Keratinocyte (primary cell): Measurements from ENCODE around the gene RAMACL. TPM values are rescaled to one million over a fixed set of nuclear protein-coding genes. Genes with fewer than 3 reads are reported as not detected.
A peak's percentile ranks its signal among the peaks of the same experiment; 100 is the strongest.

Experiments
- DNase-seq: peaks from one replicate; pipeline ENCODE4 v3.0.0-alpha.2; 2011; ENCODE audit warnings: low read depth, missing footprints, low spot score
- FAIRE-seq: peaks from 2 replicates; lab custom pipeline; 2011; peaks lifted over from hg19 to GRCh38; lab: Jason Lieb, UNC
- H2AFZ ChIP-seq: 2 replicates; pipeline ENCODE4 v1.6.0; 2012; ENCODE audit warnings: low read length, control low read depth, inconsistent platforms; ENCODE audit not compliant: control insufficient read depth
- H3K27ac ChIP-seq: 2 replicates; pipeline ENCODE4 v1.5.1; 2011; ENCODE audit warnings: low read length; ENCODE audit not compliant: control insufficient read depth, insufficient read depth
- H3K27me3 ChIP-seq: 3 replicates; pipeline ENCODE4 v1.6.0; 2011; ENCODE audit warnings: low read length; ENCODE audit not compliant: control insufficient read depth, insufficient read depth; ENCODE audit errors: extremely low read depth
- H3K36me3 ChIP-seq, 2 experiments: 2 replicates in 1 of 2; 3 replicates in 1 of 2; pipeline ENCODE4 v1.5.1; 2011; ENCODE audit warnings: low read length in 2 of 2, mild to moderate bottlenecking in 1 of 2; ENCODE audit not compliant: control insufficient read depth in 2 of 2, insufficient read depth in 2 of 2; ENCODE audit errors: extremely low read depth in 1 of 2
- H3K4me1 ChIP-seq: 3 replicates; pipeline ENCODE4 v1.5.1; 2011; ENCODE audit warnings: low read length; ENCODE audit not compliant: control insufficient read depth, insufficient read depth; ENCODE audit errors: extremely low read depth
- H3K4me2 ChIP-seq: 3 replicates; pipeline ENCODE4 v1.6.0; 2011; ENCODE audit warnings: low read depth, low read length; ENCODE audit not compliant: control insufficient read depth, insufficient read depth; ENCODE audit errors: extremely low read depth
- H3K4me3 ChIP-seq, 3 experiments: fragments of 200-600 bp in 1 of 3; sonication (generic) in 1 of 3; 2 replicates in 2 of 3; 3 replicates in 1 of 3; pipeline ENCODE4 v1.5.1; 2011 to 2016; ENCODE audit warnings: low read length in 3 of 3, mild to moderate bottlenecking in 3 of 3, control low read depth in 2 of 3, inconsistent platforms in 1 of 3, low read depth in 1 of 3, mixed read lengths in 1 of 3, mixed run types in 1 of 3, moderate library complexity in 1 of 3; ENCODE audit not compliant: control insufficient read depth in 2 of 3, insufficient read depth in 2 of 3; ENCODE audit errors: extremely low read depth in 1 of 3
- H3K79me2 ChIP-seq: 2 replicates; pipeline ENCODE4 v1.6.0; 2012; ENCODE audit warnings: low read length; ENCODE audit not compliant: control insufficient read depth, insufficient read depth
- H3K9ac ChIP-seq: 3 replicates; pipeline ENCODE4 v1.6.0; 2011; ENCODE audit warnings: low read length; ENCODE audit not compliant: control insufficient read depth, insufficient read depth; ENCODE audit errors: extremely low read depth
- H3K9me1 ChIP-seq: 3 replicates; pipeline ENCODE4 v1.6.0; 2011; ENCODE audit warnings: low read length; ENCODE audit not compliant: control insufficient read depth, insufficient read depth; ENCODE audit errors: extremely low read depth
- H3K9me3 ChIP-seq: 2 replicates; pipeline ENCODE4 v1.5.1; 2012; ENCODE audit warnings: low read depth, low read length; ENCODE audit not compliant: control insufficient read depth
- H4K20me1 ChIP-seq: 3 replicates; pipeline ENCODE4 v1.6.0; 2011; ENCODE audit warnings: low read length; ENCODE audit not compliant: control insufficient read depth, insufficient read depth; ENCODE audit errors: extremely low read depth
- CTCF ChIP-seq, 3 experiments: IDR thresholded peaks in 1 of 3; conservative IDR thresholded peaks in 1 of 3; optimal IDR thresholded peaks in 1 of 3; 2 replicates in 2 of 3; 3 replicates in 1 of 3; pipeline versions ENCODE3 to v1.5.1; 2011; ENCODE audit warnings: low read length in 3 of 3, mild to moderate bottlenecking in 3 of 3, moderate library complexity in 2 of 3, control low read depth in 1 of 3, inconsistent platforms in 1 of 3; ENCODE audit not compliant: insufficient read depth in 2 of 3; ENCODE audit errors: extremely low read depth in 1 of 3
- EZH2 ChIP-seq: IDR thresholded peaks from one replicate; pipeline ENCODE4 v1.6.1; 2012; ENCODE audit warnings: inconsistent platforms, mild to moderate bottlenecking, low read length, moderate library complexity
- dilution Hi-C: fragments of 300-500 bp; cut with MboI; formaldehyde crosslinking; loops from one replicate; pipeline ENCODE4 v1.7.0; 2020; ENCODE audit warnings: low sequenced_read_pairs; ENCODE audit not compliant: extremely low pct_ligation_motif_present
- polyA plus RNA-seq, 5 experiments: library from polyadenylated mRNA; depleted of rRNA in 3 of 5; stranded (reverse) in 3 of 5; stranded (forward) in 1 of 5; unstranded in 1 of 5; fragments of >200 nt; gene quantifications; 1 replicate in 1 of 5; 2 replicates in 3 of 5; 3 replicates in 1 of 5; pipeline versions ENCODE4 v1.2.1 to v1.2.3, GENCODE V29; 2011 to 2012; ENCODE audit warnings: missing spikeins in 2 of 5, low read depth in 1 of 5, low replicate concordance in 1 of 5

Gene RAMACL
- polyA plus RNA-seq, 1 donor (not counting 4 experiments of a cell fraction or from before 2014, with no cell fraction given): 5.3 TPM

GRCh38 chr6:166541876-166542579, 44.5 kb downstream of the RAMACL start:
- dilution Hi-C loops: no loop called here

GRCh38 chr6:166541366-166541765, 45.1 kb downstream of the RAMACL start:
- peak overlapping the region; percentile 22 for H2AFZ ChIP-seq
- no peak for TF ChIP-seq CTCF (optimal IDR thresholded peaks at IDR 0.05 in 1 of 3, IDR thresholded peaks at IDR 0.05 in 1 of 3, conservative IDR thresholded peaks at IDR 0.05 in 1 of 3; ENCODE audit: extremely low read depth in 1 of 3, insufficient read depth in 2 of 3, low read length in 3 of 3)
- TF ChIP-seq EZH2: no peak
- no peaks in the 10 kb centered on the region for H3K9me3 ChIP-seq
- peak overlapping the region in 1 of 3 experiments; percentile 4 for H3K4me3 ChIP-seq
- DNase-seq (no peak), FAIRE-seq (no peak)
- H3K27me3 ChIP-seq: no peaks in the 10 kb centered on the region
- H3K9me1 ChIP-seq: no peaks in the 10 kb centered on the region
- H3K79me2 ChIP-seq: no peaks in the 10 kb centered on the region
- no peaks in the 10 kb centered on the region for H3K36me3 ChIP-seq
- H3K9ac ChIP-seq: no peak overlapping the region
- dilution Hi-C loops: no loop called here
- no peaks in the 10 kb centered on the region for H4K20me1 ChIP-seq
- H3K4me1 ChIP-seq: peaks cover 19% of the 10 kb centered on the region
- H3K4me2 ChIP-seq: peak overlapping the region; percentile 50
- no peak overlapping the region for H3K27ac ChIP-seq

More at GRCh38 chr6:166541876-166542579, 44.5 kb downstream of the RAMACL start:
- Histone ChIP-seq H3K4me3 (no peak overlapping the region), H3K27me3 (no peaks in the 10 kb centered on the region), H3K36me3 (no peaks in the 10 kb centered on the region), H3K4me2 (peak overlapping the region; percentile 50), H4K20me1 (no peaks in the 10 kb centered on the region), H3K27ac (no peak overlapping the region), H2AFZ (no peak overlapping the region), H3K9me3 (no peaks in the 10 kb centered on the region), H3K9me1 (no peaks in the 10 kb centered on the region), H3K79me2 (no peaks in the 10 kb centered on the region), H3K9ac (no peak overlapping the region), H3K4me1 (peaks cover 19% of the 10 kb centered on the region)
- TF ChIP-seq EZH2 (no peak), CTCF (optimal IDR thresholded peaks at IDR 0.05 in 1 of 3, IDR thresholded peaks at IDR 0.05 in 1 of 3, conservative IDR thresholded peaks at IDR 0.05 in 1 of 3; ENCODE audit: extremely low read depth in 1 of 3, insufficient read depth in 2 of 3, low read length in 3 of 3) (no peak)
- no peak for FAIRE-seq
- no peak for DNase-seq
